GM19023 (cell line): ENCODE measurements around the gene DHRS7B.
"Not testable (repeated sequence)": the region's sequence is repeated elsewhere in the genome, so short reads cannot be mapped to it uniquely, and the experiment has no call there.

Experiments used
- ATAC-seq: cut with Tn5 transposase; IDR thresholded peaks from one replicate; pipeline ENCODE4 v1.9.1; 2021; ENCODE audit warnings: mild to moderate bottlenecking, moderate library complexity; ENCODE audit not compliant: unreplicated experiment

The DHRS7B gene, protein sequence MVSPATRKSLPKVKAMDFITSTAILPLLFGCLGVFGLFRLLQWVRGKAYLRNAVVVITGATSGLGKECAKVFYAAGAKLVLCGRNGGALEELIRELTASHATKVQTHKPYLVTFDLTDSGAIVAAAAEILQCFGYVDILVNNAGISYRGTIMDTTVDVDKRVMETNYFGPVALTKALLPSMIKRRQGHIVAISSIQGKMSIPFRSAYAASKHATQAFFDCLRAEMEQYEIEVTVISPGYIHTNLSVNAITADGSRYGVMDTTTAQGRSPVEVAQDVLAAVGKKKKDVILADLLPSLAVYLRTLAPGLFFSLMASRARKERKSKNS

DNA sequence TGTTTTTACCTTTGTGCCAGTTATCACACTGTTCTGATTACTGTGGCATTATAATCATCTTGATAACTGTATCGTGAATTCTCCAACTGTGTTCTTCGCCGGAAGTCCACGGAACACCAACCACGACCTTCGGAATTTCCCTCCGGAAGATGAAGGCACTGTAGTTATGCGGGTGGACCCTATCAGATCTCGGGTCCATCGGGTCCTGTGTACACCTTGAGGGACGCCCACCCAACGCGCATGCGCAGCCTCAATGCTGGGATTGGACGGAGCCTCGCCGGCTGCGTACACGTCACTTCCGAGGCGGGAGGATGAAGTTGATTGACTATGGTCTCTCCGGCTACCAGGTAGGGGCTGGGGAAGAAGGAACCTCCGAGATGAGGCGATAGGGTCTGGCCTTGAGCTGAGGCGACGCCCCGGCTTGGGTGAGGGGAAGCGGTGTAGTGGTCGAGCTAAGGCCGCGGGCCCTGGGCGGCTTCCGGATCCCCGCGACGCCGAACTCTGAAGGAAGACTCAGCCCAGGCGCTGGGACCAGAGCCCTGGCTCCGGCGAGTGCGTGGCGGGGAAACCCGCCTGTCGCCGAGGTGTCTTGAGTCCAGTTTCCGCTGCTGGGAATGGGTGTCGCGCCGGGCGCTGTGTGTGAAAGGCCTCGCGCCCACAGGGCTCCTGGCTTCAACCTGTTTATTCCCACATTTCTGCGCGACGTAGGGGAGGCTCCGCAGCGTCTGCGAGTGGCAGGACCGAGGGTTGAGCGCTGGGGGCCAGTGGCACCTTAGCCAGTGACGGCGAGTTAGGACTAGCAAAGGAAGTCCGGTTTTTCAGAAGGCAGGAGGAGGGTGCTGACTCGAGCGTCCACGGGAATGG is at the start of gene DHRS7B:
Gene DHRS7B (plus strand): TSS at position 320 of the 864 bp plus-strand sequence. CDS start 8 bp downstream, at position 328.
- peak; percentile 95 for ATAC-seq

DNA sequence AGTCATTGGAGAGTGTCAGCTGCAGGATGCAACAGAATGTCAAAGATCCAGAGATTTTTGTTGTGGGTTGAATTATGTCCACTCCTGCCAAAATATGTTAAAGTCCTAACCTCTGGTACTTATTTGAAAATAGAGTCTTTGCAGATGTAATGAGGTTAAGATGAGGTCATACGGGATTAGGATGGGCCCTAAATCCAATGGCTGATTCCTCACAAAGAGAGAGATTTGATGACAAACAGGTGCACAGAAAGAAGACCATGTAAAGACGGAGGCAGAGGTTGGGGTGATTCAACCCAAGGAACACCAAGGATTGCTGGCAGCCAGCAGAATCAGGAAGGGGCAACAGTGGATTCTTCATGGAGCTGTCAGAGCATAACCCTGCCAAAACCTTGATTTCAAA is 49.5 kb upstream of the DHRS7B start:
- no peak for ATAC-seq

DNA sequence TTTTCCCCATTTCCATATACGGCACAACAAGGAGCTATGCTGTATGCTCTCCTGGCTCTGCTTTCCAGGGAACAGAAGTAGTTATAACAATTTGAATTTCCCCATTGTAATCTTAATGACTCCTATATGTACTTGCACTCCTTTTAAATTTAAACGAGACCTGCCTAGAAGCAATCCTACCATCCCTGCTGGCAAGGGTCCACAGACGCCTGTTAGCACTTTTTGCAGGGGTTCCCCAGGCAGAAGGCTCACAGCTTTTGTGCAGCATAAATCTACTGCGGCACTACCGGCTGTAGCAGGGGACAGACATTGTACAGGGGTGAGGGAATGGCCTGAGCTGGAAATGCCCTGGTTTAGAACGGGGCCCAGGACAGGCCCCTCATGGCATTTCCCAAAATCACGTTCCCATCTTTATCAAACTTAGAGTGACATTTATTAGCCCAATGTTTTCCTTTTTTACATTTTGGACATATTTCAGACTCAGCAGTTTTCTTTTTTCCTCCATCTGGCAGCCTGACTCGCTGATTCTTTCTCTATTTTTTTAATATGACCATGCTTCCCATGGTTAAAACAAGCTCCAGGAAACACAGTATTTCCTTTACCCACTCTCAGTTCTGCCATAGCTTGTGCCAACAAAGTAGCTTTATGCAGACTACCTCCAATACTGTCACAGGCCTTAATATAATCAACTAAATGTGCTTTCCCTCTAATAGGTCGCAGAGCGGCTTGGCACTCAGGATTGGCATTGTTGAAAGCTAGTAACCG is 48.6 kb upstream of the DHRS7B start:
- ATAC-seq = no peak

DNA sequence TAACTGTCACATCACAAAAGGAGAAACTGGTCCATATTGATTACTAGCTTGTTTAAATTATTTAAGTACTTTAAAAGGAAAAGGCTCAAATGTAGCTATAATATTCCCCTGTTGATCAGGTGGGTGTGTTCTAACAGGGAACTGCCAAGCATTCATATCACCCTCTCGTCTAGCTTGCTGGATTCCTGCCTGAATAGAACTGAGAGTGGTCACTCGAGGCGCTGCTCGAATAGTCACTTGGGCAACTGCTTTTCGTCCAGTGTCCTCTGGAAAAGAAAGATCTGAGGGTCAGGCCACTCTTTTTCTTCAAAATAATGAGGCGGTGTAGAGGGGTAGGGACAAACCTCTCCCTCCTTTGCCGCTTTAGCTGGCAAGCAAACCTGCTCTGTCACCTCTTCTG is 47.6 kb upstream of the DHRS7B start:
- ATAC-seq = no peak

DNA sequence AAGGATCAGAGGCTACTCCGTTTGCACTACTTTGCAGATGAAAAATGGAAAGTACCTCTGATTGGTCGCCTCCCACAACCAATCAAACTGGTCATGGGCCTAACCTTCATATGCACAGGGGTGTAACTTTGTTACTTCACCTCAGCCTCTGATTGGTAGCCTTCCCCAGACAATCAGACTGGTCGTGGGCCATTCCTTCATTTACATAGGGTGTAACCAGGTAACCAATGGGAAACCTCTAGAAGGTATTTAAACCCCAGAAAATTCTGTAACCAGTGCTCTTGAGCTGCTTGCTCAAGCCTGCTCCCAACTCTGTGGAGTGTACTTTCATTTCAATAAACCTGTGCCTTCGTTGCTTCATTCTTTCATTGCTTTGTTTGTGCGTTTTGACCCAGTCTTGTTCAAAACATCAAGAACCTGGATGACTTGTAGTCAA is 44.7 kb upstream of the DHRS7B start:
- no peak for ATAC-seq

DNA sequence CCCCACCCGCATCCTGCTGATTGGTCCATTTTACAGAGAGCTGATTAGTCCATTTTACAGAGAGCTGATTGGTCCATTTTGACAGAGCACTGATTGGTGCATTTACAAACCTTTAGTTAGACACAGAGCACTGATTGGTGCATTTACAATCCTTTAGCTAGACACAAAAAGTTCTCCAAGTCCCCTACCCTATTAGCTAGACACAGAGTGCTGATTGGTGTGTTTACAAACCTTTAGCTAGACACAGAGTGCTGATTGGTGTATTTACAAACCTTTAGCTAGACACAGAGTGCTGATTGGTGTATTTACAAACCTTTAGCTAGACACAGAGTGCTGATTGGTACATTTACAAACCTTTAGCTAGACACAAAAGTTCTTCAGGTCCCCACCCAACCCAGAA is 41.5 kb upstream of the DHRS7B start:
- ATAC-seq = not testable (repeated sequence)

DNA sequence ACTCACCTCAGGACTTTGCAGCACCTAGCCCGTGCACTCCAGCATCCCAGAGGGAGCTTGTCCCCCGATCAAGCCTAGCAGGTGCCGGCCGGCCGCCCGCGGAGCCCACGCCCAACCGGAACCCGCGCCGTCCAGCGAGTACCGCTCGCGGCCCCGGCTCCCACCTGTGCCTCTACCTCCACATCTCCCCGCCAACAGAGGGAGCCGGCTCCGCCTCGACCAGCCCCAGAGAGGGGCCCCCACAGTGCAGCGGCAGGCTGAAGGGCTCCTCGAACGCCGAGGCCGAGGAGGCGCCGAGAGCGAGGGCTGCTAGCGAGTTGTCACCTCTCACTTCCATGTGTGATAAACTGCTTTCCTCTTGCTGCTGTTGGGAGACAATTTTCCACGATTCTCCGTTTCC is 41.1 kb upstream of the DHRS7B start:
- ATAC-seq = no peak

DNA sequence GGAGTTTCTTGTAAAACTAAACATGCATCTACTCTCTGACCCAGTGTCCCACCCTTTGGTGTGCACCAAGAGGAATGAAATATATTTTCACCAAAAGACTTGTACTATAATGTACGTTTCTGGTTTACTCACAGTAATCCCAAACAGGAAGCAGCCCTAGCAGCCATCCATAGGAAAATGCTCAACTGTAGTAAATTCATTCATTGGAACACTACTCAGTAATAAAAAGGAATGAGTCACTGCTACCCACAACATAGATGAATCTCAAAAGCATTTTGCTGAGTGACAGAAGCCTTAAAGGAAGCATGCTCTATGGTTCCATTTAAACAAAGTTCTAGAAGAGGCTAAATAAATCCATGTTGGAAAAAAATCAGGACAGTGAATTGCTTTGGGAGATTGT is 37.6 kb upstream of the DHRS7B start:
- no peak for ATAC-seq

DNA sequence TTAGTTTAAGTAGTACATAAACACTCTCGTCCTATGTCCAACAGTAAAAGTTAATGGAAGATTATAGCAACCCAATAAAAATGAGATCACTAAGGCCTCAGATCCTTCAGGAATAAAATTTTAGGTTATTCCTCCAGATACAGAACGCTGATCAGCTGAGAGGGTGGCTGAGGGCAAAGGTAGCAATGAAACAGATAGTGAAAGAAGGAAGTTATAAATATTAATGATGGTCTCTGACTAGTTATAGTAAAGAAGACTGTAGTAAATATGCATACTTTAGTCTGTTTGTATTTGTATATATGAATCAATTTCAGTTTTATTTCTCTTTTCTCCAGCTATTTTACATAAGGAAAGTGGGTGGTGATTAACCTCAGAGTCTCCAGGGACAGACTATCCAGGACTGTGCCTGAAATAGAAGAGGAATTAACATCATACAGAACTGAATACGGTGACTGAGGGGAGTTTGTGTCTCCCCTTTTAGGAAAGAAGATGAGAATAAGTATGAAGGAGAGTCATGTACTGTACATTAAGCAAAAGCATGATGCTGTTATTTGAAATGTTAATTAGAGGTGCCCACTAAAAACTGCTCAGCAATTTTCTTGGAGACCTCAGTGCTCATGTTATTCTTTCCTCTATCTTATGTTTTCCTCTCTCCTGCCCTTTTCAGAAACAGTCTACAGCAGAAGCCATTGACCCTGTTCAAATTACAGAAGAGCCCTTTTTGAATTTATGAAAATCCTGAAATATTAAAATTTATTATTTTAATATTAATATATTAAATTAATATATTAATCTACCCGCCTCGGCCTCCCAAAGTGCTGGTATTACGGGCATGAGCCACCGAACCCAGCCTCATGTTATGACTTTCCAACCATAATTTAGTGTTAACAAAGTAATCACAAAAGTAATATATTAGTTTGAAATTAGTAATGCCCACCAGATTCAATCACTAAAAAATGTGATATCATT is 36.5 kb upstream of the DHRS7B start:
- ATAC-seq = peak; percentile 50

DNA sequence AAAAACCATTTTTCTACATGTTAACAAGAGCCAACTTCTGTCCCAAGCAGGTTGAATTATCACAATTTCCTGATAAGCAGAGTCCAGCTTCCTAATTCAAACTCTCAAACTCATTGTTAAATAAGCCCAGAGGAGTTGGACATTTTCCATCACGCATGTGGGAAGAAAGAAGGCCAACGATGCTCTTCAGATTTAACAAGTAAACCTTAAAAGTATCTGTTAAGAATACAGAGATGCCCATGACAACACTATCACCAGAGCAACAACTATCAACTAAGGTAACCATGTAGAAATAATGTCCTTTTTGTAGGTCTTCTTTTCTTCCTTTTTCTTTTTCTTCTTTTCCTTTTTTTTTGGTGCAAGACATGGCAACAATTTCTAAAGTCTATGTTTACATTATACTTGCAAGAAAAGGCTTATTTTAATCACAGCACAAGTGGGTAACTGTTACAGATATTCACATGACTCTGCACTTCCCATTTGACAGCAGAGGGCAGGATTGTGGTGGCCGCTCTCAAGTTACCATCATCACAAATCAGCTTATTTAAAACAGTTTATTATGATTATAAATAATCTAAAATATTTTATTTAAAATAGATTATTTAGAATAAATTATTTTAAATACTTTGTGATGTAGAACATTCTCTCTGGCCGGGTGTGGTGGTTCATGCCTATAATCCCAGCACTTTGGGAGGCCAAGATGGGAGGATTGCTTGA is 35.7 kb upstream of the DHRS7B start:
- no peak for ATAC-seq

DNA sequence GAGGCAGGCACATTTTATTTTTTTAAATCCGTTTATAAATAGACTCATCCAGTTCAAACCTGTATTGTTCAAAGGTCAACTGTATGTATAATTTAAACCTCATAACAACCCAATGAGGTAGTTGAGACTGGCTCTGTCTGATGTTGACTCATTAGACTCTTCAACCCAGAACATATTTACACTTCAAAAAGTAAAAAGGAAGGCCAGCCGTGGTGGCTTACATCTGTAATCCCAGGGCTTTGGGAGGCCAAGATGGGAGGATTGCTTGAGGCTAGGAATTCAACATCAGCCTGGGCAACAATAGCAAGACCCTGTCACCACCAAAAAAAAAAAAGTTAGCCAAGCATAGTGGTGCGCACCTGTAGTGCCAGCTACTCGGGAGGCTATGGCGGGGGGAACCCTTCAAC is 32.5 kb upstream of the DHRS7B start:
- ATAC-seq = no peak

DNA sequence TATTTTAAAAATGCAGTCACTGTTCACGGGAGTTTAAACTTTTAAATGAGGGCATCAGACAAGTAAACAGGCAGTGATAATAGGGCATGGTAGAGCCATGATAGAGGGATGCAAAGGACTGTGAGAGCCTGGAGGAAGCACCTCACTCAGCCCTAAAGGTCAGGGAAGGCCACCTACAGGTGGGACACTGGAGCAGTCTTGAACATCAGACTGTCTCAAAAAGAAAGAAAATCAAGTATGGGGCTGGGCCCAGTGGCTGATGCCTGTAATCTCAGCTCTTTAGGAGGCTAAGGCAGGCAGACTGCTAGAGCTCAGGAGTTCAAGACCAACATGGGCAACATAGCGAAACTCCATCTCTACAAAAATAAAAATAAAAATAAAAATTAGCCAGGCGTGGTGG is 31.0 kb upstream of the DHRS7B start:
- ATAC-seq = no peak

DNA sequence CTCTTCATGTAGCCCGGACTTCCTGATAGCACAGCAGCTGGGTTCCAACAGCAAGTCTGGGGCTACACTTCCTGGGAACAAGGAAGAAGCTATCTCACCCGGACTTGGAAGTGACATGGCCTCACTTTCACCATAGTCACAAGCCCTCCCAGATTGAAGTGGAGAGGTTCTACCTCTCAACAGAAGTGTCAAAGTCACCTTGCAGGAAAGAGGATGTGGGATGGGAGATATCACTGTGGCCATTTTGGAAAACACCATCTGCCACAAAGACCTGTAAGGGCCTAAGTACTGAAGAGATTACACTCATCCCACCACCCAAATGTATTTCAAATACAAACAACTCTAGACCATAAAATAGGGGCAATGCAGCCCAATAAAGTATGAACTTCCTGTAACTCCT is 29.9 kb upstream of the DHRS7B start:
- ATAC-seq = no peak

DNA sequence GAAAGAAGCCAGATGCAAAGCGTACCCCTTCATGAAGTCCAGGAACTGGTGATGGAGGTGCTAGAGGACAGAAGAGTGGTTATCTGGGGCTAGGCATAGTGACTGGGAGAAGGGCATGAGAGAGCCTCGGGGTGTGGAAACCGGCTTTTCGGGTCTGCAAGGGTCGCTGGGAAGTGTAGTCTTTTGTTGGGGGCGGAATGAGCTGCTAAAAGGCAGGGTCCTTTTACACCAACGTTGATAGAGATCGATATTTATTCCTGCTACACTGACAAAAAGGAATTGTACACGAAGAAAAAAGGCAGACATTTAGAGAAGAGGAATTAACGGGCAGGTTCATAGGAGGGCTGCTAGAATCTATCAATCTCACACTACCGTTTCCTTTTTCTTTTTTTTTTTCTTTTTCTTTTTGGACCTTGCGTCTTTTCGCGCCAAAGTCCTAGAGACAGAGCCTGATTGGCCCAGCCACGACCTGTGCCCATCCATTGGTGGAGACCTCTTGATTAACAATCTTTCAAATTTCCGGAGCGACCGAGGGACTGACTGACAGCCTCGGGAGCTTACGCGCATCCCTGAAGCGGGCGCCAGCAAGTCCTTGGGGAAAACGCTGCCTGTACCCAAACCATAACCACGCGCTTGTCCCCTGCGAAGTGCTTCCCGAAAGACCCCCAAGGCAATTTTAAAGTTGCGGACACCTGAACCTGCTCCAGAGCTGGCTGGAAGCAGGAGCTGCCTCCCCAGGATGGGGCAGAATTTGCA is 27.7 kb upstream of the DHRS7B start:
- peak; percentile 96 for ATAC-seq

DNA sequence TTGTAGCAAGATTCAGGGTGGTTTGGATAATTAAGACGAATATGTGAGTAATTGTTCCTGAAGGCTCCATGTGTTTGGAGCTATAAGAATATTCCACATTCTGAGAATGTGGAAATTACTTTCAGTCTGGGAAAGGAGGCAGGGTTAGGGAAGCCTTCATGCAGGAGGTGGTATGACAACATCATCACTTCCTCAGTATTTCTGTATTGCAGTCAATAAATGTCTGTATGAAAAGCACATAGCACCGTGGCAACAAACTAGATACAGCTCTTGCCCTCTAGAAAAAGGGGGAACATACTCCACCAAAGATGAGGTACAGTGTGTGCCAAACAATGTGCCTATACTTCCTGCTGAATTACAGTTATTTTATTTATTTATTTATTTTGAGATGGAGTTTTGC is 26.1 kb upstream of the DHRS7B start:
- ATAC-seq = no peak

DNA sequence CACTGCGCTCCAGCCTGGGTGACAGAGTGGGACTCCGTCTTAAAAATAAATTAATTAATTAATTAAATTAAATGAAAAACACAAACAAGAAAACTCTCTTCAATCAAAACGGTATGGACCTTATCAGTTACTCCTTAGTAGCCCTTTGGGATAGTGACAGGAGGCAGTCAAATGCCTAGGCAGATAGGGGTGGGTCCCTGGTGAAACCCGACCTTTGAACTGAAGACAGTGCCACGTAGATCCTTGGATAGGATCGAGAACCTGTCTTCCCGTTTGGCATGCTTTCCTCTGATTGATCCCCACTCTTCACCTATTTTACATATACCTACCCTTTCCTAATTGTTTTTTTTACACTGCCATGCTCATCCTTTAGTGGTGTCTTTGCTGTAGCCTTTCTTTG is 22.2 kb upstream of the DHRS7B start:
- no peak for ATAC-seq

DNA sequence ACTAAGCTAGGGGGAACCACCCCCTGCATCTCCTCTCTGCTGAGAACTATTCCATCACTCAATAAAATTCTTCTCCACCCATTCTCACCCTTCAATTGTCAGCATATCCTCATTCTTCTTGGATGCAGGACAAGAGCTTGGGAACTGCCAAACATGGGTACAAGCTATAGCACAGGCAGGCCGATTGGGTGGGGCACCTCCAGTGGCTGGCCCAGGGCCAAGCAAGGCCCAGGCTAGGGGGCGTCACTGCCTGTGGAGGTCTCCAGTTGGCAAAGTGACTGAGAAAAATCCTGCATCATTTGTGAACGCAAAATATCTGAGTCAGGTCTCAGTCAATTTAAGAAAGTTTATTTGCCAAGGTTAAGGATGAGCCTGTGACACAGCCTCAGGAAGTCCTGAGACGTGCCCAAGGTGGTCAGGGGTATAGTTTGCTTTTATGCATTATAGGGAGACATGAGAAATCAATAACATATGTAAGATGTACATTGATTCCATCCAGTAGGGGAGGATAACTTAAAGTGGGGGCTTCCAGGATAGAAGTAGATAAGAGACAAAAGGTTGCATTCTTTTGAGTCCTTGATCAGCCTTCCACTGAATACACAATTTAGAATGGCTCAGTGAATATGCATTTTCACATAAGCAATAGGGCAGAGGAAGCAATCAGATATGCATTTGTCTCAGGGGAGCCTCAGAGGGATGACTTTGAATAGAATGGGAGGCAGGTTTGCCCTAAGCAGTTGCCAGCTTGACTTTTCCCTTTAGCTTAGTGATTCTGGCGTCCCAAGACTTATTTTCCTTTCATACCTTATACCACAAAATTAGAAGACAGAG is 21.5 kb upstream of the DHRS7B start:
- ATAC-seq = no peak

DNA sequence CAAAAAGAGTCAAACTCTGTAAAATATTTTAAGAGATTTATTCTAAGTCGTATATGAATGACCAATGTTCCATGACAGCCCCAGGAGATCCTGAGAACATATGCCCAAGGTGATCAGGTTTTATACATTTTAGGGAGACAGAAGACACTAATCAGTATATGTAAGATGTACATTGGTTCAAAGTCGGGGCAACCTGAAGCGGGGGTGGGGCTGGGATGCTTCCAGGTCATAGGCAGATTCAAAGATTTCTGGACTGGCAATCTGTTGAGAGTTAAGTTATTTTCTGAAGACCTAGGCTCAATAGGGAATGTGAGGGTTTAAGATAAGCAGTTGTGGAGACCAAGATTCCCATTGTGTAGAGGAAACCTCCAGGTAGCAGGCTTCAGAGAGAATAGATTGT is 20.4 kb upstream of the DHRS7B start:
- no peak for ATAC-seq
